Measurements from ENCODE around the gene STAB1. TPM values are rescaled to one million over a fixed set of nuclear protein-coding genes. Genes with fewer than 3 reads are reported as not detected.

Gene STAB1
- total RNA-seq, 1 experiment from 2014 or later: 0.33 TPM

DNA sequence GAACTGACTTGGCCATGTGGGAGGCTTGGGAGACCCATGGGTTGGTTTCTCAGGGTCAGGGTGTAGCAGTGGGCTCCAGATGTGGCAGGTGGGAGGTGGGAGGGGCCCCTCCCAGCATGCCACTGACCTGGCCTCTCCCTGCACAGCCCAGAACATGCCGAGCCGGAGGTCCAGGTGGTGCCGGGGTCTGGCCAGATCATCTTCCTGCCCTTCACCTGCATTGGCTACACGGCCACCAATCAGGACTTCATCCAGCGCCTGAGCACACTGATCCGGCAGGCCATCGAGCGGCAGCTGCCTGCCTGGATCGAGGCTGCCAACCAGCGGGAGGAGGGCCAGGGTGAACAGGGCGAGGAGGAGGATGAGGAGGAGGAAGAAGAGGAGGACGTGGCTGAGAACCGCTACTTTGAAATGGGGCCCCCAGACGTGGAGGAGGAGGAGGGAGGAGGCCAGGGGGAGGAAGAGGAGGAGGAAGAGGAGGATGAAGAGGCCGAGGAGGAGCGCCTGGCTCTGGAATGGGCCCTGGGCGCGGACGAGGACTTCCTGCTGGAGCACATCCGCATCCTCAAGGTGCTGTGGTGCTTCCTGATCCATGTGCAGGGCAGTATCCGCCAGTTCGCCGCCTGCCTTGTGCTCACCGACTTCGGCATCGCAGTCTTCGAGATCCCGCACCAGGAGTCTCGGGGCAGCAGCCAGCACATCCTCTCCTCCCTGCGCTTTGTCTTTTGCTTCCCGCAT is 7.9 kb upstream of the STAB1 start:
- Histone ChIP-seq H3K79me2 (ENCODE audit: low read length) (no peaks in the 10 kb centered on the region), H3K9me3 (ENCODE audit: low read length) (no peaks in the 10 kb centered on the region), H3K9ac (ENCODE audit: low read length) (no peak overlapping the region), H4K20me1 (ENCODE audit: low read length) (no peaks in the 10 kb centered on the region), H3K27ac (ENCODE audit: low read length) (no peak overlapping the region), H3K27me3 (ENCODE audit: low read length) (no peaks in the 10 kb centered on the region), H3K4me1 (ENCODE audit: insufficient read depth, low read length) (no peaks in the 10 kb centered on the region), H3K4me3 (ENCODE audit: low read length) (no peak overlapping the region), H3F3A (ENCODE audit: low read length, unreplicated experiment) (no peaks in the 10 kb centered on the region), H3K4me2 (ENCODE audit: low read length) (no peak overlapping the region), H3K9me2 (replicated peaks; ENCODE audit: low read length) (no peaks in the 10 kb centered on the region), H3K36me3 (ENCODE audit: low read depth, low read length) (peaks cover 18% of the 10 kb centered on the region), H2AFZ (ENCODE audit: low read length) (no peak overlapping the region)
- TF ChIP-seq CTCF (conservative IDR thresholded peaks at IDR 0.05; ENCODE audit: low read depth, low read length) (no peak), EZH2phosphoT487 (IDR thresholded peaks at IDR 0.05; ENCODE audit: borderline replicate concordance, low read length) (no peak), EZH2 (IDR thresholded peaks at IDR 0.05; ENCODE audit: low read length, unreplicated experiment) (no peak)
- BruUV-seq (replicated peaks): no TSS peak
- ChIA-PET CTCF (no interaction called here), POLR2A (ENCODE audit: unreplicated experiment) (interaction anchor here (0.6 kb wide), 1 partner anchor 19 kb away, joined by 3 read pairs; no protein-coding TSS in a partner anchor)
- intact Hi-C loops (cut with micrococcal nuclease): no loop called here
- ATAC-seq (no peak), DNase-seq (no peak)

DNA sequence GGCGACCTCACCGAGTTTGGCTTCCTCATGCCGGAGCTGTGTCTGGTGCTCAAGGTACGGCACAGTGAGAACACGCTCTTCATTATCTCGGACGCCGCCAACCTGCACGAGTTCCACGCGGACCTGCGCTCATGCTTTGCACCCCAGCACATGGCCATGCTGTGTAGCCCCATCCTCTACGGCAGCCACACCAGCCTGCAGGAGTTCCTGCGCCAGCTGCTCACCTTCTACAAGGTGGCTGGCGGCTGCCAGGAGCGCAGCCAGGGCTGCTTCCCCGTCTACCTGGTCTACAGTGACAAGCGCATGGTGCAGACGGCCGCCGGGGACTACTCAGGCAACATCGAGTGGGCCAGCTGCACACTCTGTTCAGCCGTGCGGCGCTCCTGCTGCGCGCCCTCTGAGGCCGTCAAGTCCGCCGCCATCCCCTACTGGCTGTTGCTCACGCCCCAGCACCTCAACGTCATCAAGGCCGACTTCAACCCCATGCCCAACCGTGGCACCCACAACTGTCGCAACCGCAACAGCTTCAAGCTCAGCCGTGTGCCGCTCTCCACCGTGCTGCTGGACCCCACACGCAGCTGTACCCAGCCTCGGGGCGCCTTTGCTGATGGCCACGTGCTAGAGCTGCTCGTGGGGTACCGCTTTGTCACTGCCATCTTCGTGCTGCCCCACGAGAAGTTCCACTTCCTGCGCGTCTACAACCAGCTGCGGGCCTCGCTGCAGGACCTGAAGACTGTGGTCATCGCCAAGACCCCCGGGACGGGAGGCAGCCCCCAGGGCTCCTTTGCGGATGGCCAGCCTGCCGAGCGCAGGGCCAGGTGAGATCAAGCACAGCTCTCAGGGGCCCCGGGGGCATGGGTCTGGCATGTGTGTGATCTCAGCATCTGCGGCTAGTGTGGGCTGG is 7.1 kb upstream of the STAB1 start:
- ChIA-PET CTCF (no interaction called here), POLR2A (ENCODE audit: unreplicated experiment) (no interaction called here)
- intact Hi-C loops (cut with micrococcal nuclease): no loop called here
- no peak for ATAC-seq
- Histone ChIP-seq H3K36me3 (ENCODE audit: low read depth, low read length) (peaks cover 19% of the 10 kb centered on the region), H3K9ac (ENCODE audit: low read length) (no peak overlapping the region), H3F3A (ENCODE audit: low read length, unreplicated experiment) (no peaks in the 10 kb centered on the region), H4K20me1 (ENCODE audit: low read length) (no peaks in the 10 kb centered on the region), H3K27me3 (ENCODE audit: low read length) (no peaks in the 10 kb centered on the region), H3K9me2 (replicated peaks; ENCODE audit: low read length) (no peaks in the 10 kb centered on the region), H3K4me3 (ENCODE audit: low read length) (no peak overlapping the region), H3K79me2 (ENCODE audit: low read length) (no peaks in the 10 kb centered on the region), H2AFZ (ENCODE audit: low read length) (no peak overlapping the region), H3K4me2 (ENCODE audit: low read length) (no peak overlapping the region), H3K27ac (ENCODE audit: low read length) (no peak overlapping the region), H3K4me1 (ENCODE audit: insufficient read depth, low read length) (no peaks in the 10 kb centered on the region), H3K9me3 (ENCODE audit: low read length) (no peaks in the 10 kb centered on the region)
- TF ChIP-seq CTCF (conservative IDR thresholded peaks at IDR 0.05; ENCODE audit: low read depth, low read length): no peak
- no peak for TF ChIP-seq EZH2phosphoT487 (IDR thresholded peaks at IDR 0.05; ENCODE audit: borderline replicate concordance, low read length)
- TF ChIP-seq EZH2 (IDR thresholded peaks at IDR 0.05; ENCODE audit: low read length, unreplicated experiment): no peak
- DNase-seq: no peak
- no TSS peak for BruUV-seq (replicated peaks)

Data from PC-3 (cell line).